ENCODE measurements around the gene MOV10L1. TPM values are rescaled to one million over a fixed set of nuclear protein-coding genes. Genes with fewer than 3 reads are reported as not detected.

Gene MOV10L1
- total RNA-seq, 1 experiment from 2014 or later = 0.26 TPM

- Histone ChIP-seq H2AFZ (ENCODE audit: low read length) (no peak overlapping the region), H3K36me3 (ENCODE audit: low read depth, low read length) (no peaks in the 10 kb centered on the region; the same call in 1 of the 2 replicates), H4K20me1 (ENCODE audit: low read length) (0 out of 2 replicates have a peak, but pooled peaks cover 4% of the 10 kb centered on the region), H3K4me1 (ENCODE audit: insufficient read depth, low read length) (peaks cover 37% of the 10 kb centered on the region), H3K4me3 (ENCODE audit: low read length) (no peak overlapping the region), H3K4me2 (ENCODE audit: low read length) (no peak overlapping the region), H3K27ac (ENCODE audit: low read length) (no peak overlapping the region), H3F3A (ENCODE audit: low read length, unreplicated experiment) (no peaks in the 10 kb centered on the region), H3K79me2 (ENCODE audit: low read length) (peaks cover 45% of the 10 kb centered on the region), H3K27me3 (ENCODE audit: low read length) (no peaks in the 10 kb centered on the region), H3K9ac (ENCODE audit: low read length) (no peak overlapping the region), H3K9me3 (ENCODE audit: low read length) (no peaks in the 10 kb centered on the region), H3K9me2 (replicated peaks; ENCODE audit: low read length) (no peaks in the 10 kb centered on the region)
- ChIA-PET CTCF (no interaction called here), POLR2A (ENCODE audit: unreplicated experiment) (no interaction called here)
- no TSS peak for BruUV-seq (replicated peaks)
- ATAC-seq (no peak), DNase-seq (no peak)
- TF ChIP-seq EZH2phosphoT487 (IDR thresholded peaks at IDR 0.05; ENCODE audit: borderline replicate concordance, low read length) (no peak), CTCF (conservative IDR thresholded peaks at IDR 0.05; ENCODE audit: low read depth, low read length) (no peak), EZH2 (IDR thresholded peaks at IDR 0.05; ENCODE audit: low read length, unreplicated experiment) (no peak)
- intact Hi-C loops (cut with micrococcal nuclease) = no loop called here
These were observed 103.8 kb downstream of the MOV10L1 start for GRCh38 chr22:50193621-50194020.

GRCh38 chr22:50194037-50194805 is 104.4 kb downstream of the MOV10L1 start:
- H3K4me1 ChIP-seq (ENCODE audit: insufficient read depth, low read length) = peaks cover 33% of the 10 kb centered on the region
- ATAC-seq = no peak
- no peak overlapping the region for H3K27ac ChIP-seq (ENCODE audit: low read length)
- ChIA-PET CTCF (no interaction called here), POLR2A (ENCODE audit: unreplicated experiment) (no interaction called here)
- H3K4me3 ChIP-seq (ENCODE audit: low read length) = no peak overlapping the region
- DNase-seq = no peak
- intact Hi-C loops (cut with micrococcal nuclease) = no loop called here
- no peaks in the 10 kb centered on the region for H3K27me3 ChIP-seq (ENCODE audit: low read length)
- H4K20me1 ChIP-seq (ENCODE audit: low read length) = 0 out of 2 replicates have a peak, but pooled peaks cover 4% of the 10 kb centered on the region
- no peak overlapping the region for H3K4me2 ChIP-seq (ENCODE audit: low read length)
- H3K9me3 ChIP-seq (ENCODE audit: low read length) = no peaks in the 10 kb centered on the region
- no peak for TF ChIP-seq EZH2 (IDR thresholded peaks at IDR 0.05; ENCODE audit: low read length, unreplicated experiment)
- no peak for TF ChIP-seq EZH2phosphoT487 (IDR thresholded peaks at IDR 0.05; ENCODE audit: borderline replicate concordance, low read length)
- TF ChIP-seq CTCF (conservative IDR thresholded peaks at IDR 0.05; ENCODE audit: low read depth, low read length) = no peak
- no TSS peak for BruUV-seq (replicated peaks)
- H3K9me2 ChIP-seq (replicated peaks; ENCODE audit: low read length) = no peaks in the 10 kb centered on the region
- H3K36me3 ChIP-seq (ENCODE audit: low read depth, low read length) = no peaks in the 10 kb centered on the region; the same call in 1 of the 2 replicates
- H3K79me2 ChIP-seq (ENCODE audit: low read length) = peaks cover 39% of the 10 kb centered on the region
- H3F3A ChIP-seq (ENCODE audit: low read length, unreplicated experiment) = no peaks in the 10 kb centered on the region
- H2AFZ ChIP-seq (ENCODE audit: low read length) = no peak overlapping the region
- no peak overlapping the region for H3K9ac ChIP-seq (ENCODE audit: low read length)

GRCh38 chr22:50196256-50196655 is 106.5 kb downstream of the MOV10L1 start:
- no peak overlapping the region for H3K4me2 ChIP-seq (ENCODE audit: low read length)
- no peaks in the 10 kb centered on the region for H3F3A ChIP-seq (ENCODE audit: low read length, unreplicated experiment)
- H3K9ac ChIP-seq (ENCODE audit: low read length) = no peak overlapping the region
- peaks cover 12% of the 10 kb centered on the region for H3K4me1 ChIP-seq (ENCODE audit: insufficient read depth, low read length)
- intact Hi-C loops (cut with micrococcal nuclease) = no loop called here
- H3K36me3 ChIP-seq (ENCODE audit: low read depth, low read length) = no peaks in the 10 kb centered on the region; the same call in 1 of the 2 replicates
- no peak overlapping the region for H2AFZ ChIP-seq (ENCODE audit: low read length)
- no TSS peak for BruUV-seq (replicated peaks)
- DNase-seq (no peak), ATAC-seq (no peak)
- ChIA-PET POLR2A (ENCODE audit: unreplicated experiment) (no interaction called here), CTCF (no interaction called here)
- no peaks in the 10 kb centered on the region for H3K9me2 ChIP-seq (replicated peaks; ENCODE audit: low read length)
- H3K4me3 ChIP-seq (ENCODE audit: low read length) = no peak overlapping the region
- peaks cover 22% of the 10 kb centered on the region for H3K79me2 ChIP-seq (ENCODE audit: low read length)
- no peaks in the 10 kb centered on the region for H3K27me3 ChIP-seq (ENCODE audit: low read length)
- TF ChIP-seq CTCF (conservative IDR thresholded peaks at IDR 0.05; ENCODE audit: low read depth, low read length) = no peak
- TF ChIP-seq EZH2 (IDR thresholded peaks at IDR 0.05; ENCODE audit: low read length, unreplicated experiment) = no peak
- TF ChIP-seq EZH2phosphoT487 (IDR thresholded peaks at IDR 0.05; ENCODE audit: borderline replicate concordance, low read length) = no peak
- H4K20me1 ChIP-seq (ENCODE audit: low read length) = 0 out of 2 replicates have a peak, but pooled peaks cover 4% of the 10 kb centered on the region
- H3K27ac ChIP-seq (ENCODE audit: low read length) = no peak overlapping the region
- H3K9me3 ChIP-seq (ENCODE audit: low read length) = no peaks in the 10 kb centered on the region
